Thyroid gland (tissue), 4 donors: ENCODE results near the gene NOS1AP.

Experiments
- CTCF ChIP-seq, 6 experiments: fragments of 200-600 bp in 3 of 6; fragments of 450-650 bp in 3 of 6; sonication (generic) in 3 of 6; IDR thresholded peaks; one replicate each; pipeline ENCODE4 v1.5.1; 2016 to 2019; ENCODE audit warnings: antibody characterized with exemption in 6 of 6, mild to moderate bottlenecking in 2 of 6, inconsistent platforms in 1 of 6, moderate library complexity in 1 of 6
- POLR2A ChIP-seq, 2 donors: fragments of 450-650 bp; IDR thresholded peaks; one replicate each; pipeline ENCODE4 v1.6.1; 2017; ENCODE audit warnings: antibody characterized with exemption in 2 of 2, mild to moderate bottlenecking in 2 of 2, moderate library complexity in 1 of 2

GRCh38 chr1:162094271-162094670 is 24.8 kb downstream of the NOS1AP start:
- TF ChIP-seq POLR2A (IDR thresholded peaks at IDR 0.05) (no peak), CTCF (IDR thresholded peaks at IDR 0.05) (no peak)
